ENCODE results near the gene FTSJ1. TPM values are rescaled to one million over a fixed set of nuclear protein-coding genes. Genes with fewer than 3 reads are reported as not detected.

The FTSJ1 gene
- total and polyA plus RNA-seq, 3 donors from 2014 or later, result 38.0 to 50.9 (median 46.4) TPM

- no peaks in the 10 kb centered on the region for H3K36me3 ChIP-seq (ENCODE audit: low read depth, missing control alignments)
- WGBS, 2 donors, result 95 to 100% methylated on average over 1 to 10 of the region's 11 CpGs
- H3K27ac ChIP-seq, result no peak overlapping the region
- H3K27me3 ChIP-seq, result no peaks in the 10 kb centered on the region
- TF ChIP-seq POLR2A (IDR thresholded peaks at IDR 0.05) (no peak), CTCF (IDR thresholded peaks at IDR 0.05) (no peak)
- H3K4me3 ChIP-seq, result no peak overlapping the region
- intact Hi-C loops (cut with DNase I; ENCODE audit: low total_unique reads), result no loop called here
- H3K4me1 ChIP-seq, result no peaks in the 10 kb centered on the region
- DNase-seq, result no peak
- no peaks in the 10 kb centered on the region for H3K9me3 ChIP-seq
Observed at GRCh38 chrX:48460606-48461005, 15.4 kb upstream of the FTSJ1 start.

GRCh38 chrX:48461830-48462229 lies 14.2 kb upstream of the FTSJ1 start:
- WGBS, 2 donors, result 91% methylated on average over 5 of the region's 6 CpGs; no CpG with 5 or more reads in 1 of the 2 donors
- no peak for TF ChIP-seq CTCF (IDR thresholded peaks at IDR 0.05)
- TF ChIP-seq POLR2A (IDR thresholded peaks at IDR 0.05), result no peak
- Histone ChIP-seq H3K4me1 (no peaks in the 10 kb centered on the region), H3K27ac (no peak overlapping the region), H3K9me3 (no peaks in the 10 kb centered on the region), H3K4me3 (no peak overlapping the region), H3K27me3 (no peaks in the 10 kb centered on the region), H3K36me3 (ENCODE audit: low read depth, missing control alignments) (no peaks in the 10 kb centered on the region)
- no peak for DNase-seq
- intact Hi-C loops (cut with DNase I; ENCODE audit: low total_unique reads), result no loop called here

- no peaks in the 10 kb centered on the region for H3K36me3 ChIP-seq (ENCODE audit: low read depth, missing control alignments)
- no peak overlapping the region for H3K4me3 ChIP-seq
- TF ChIP-seq POLR2A (IDR thresholded peaks at IDR 0.05) (no peak), CTCF (IDR thresholded peaks at IDR 0.05) (no peak)
- H3K27ac ChIP-seq, result no peak overlapping the region
- intact Hi-C loops (cut with DNase I; ENCODE audit: low total_unique reads), result no loop called here
- no peaks in the 10 kb centered on the region for H3K9me3 ChIP-seq
- H3K4me1 ChIP-seq, result no peaks in the 10 kb centered on the region
- H3K27me3 ChIP-seq, result no peaks in the 10 kb centered on the region
- no peak for DNase-seq
- 74 to 75% methylated on average over 4 to 9 of the region's 10 CpGs for WGBS, 2 donors
Observed at GRCh38 chrX:48465336-48465933, 10.6 kb upstream of the FTSJ1 start.

- intact Hi-C loops (cut with DNase I; ENCODE audit: low total_unique reads), result no loop called here
- Histone ChIP-seq H3K4me3 (no peak overlapping the region), H3K4me1 (no peaks in the 10 kb centered on the region), H3K27ac (no peak overlapping the region), H3K36me3 (ENCODE audit: low read depth, missing control alignments) (no peaks in the 10 kb centered on the region), H3K9me3 (no peaks in the 10 kb centered on the region), H3K27me3 (no peaks in the 10 kb centered on the region)
- no peak for TF ChIP-seq CTCF (IDR thresholded peaks at IDR 0.05)
- TF ChIP-seq POLR2A (IDR thresholded peaks at IDR 0.05), result no peak
- WGBS, 2 donors, result 94 to 100% methylated on average over 1 to 10 of the region's 10 CpGs
- DNase-seq, result no peak
Observed at GRCh38 chrX:48466696-48467095, 9.3 kb upstream of the FTSJ1 start.

- no peaks in the 10 kb centered on the region for H3K4me1 ChIP-seq
- TF ChIP-seq CTCF (IDR thresholded peaks at IDR 0.05), result no peak
- no peak for TF ChIP-seq POLR2A (IDR thresholded peaks at IDR 0.05)
- H3K9me3 ChIP-seq, result no peaks in the 10 kb centered on the region
- no peak overlapping the region for H3K27ac ChIP-seq
- H3K4me3 ChIP-seq, result no peak overlapping the region
- no peak for DNase-seq
- 48 to 56% methylated on average over 8 to 10 of the region's 10 CpGs for WGBS, 2 donors
- no peaks in the 10 kb centered on the region for H3K27me3 ChIP-seq
- H3K36me3 ChIP-seq (ENCODE audit: low read depth, missing control alignments), result no peaks in the 10 kb centered on the region
- intact Hi-C loops (cut with DNase I; ENCODE audit: low total_unique reads), result no loop called here
Observed at GRCh38 chrX:48467281-48467761, 8.7 kb upstream of the FTSJ1 start.
